HEK293 (cell line): ENCODE measurements around the gene ITGB1.

Source experiments
- CTCF ChIP-seq: fragments of 450-650 bp; formaldehyde crosslinking; IDR thresholded peaks from 2 replicates; pipeline ENCODE4 v1.5.1; 2016; ENCODE audit warnings: missing biosample characterization, missing genetic modification characterization
- MEIS1 ChIP-seq: sonication (generic); formaldehyde crosslinking; IDR thresholded peaks from 2 replicates; pipeline ENCODE4 v1.8.1; 2022; ENCODE audit warnings: missing genetic modification reagents, mild to moderate bottlenecking, borderline replicate concordance
- SP2 ChIP-seq: fragments of 450-650 bp; formaldehyde crosslinking; IDR thresholded peaks from 2 replicates; pipeline ENCODE4 v1.5.1; 2016; ENCODE audit warnings: missing biosample characterization, missing genetic modification characterization
- YY2 ChIP-seq: fragments of 450-650 bp; formaldehyde crosslinking; IDR thresholded peaks from 2 replicates; pipeline ENCODE4 v1.5.1; 2016; ENCODE audit warnings: missing biosample characterization, missing genetic modification characterization
- ZNF416 ChIP-seq: fragments of 450-650 bp; formaldehyde crosslinking; IDR thresholded peaks from 2 replicates; pipeline ENCODE4 v1.5.1; 2016; ENCODE audit warnings: missing biosample characterization, missing genetic modification characterization
- ZNF76 ChIP-seq: fragments of 450-650 bp; formaldehyde crosslinking; IDR thresholded peaks from 2 replicates; pipeline ENCODE4; 2016; ENCODE audit warnings: low read depth, missing biosample characterization, missing genetic modification characterization, borderline replicate concordance
- ZNF776 ChIP-seq: fragments of 450-650 bp; formaldehyde crosslinking; IDR thresholded peaks from 2 replicates; pipeline ENCODE4 v1.5.0; 2017; ENCODE audit warnings: missing biosample characterization, missing genetic modification characterization, borderline replicate concordance

- TF ChIP-seq ZNF416 (tag by site-specific recombination) = no peak
- TF ChIP-seq CTCF = no peak
- no peak for TF ChIP-seq MEIS1 (CRISPR knock-in tag)
- TF ChIP-seq ZNF76 (tag by site-specific recombination) = no peak
- TF ChIP-seq ZNF776 = no peak
- no peak for TF ChIP-seq YY2 (tag by site-specific recombination)
- TF ChIP-seq SP2 (tag by site-specific recombination) = no peak
These were observed 103.6 kb downstream of the ITGB1 start for GRCh38 chr10:32854435-32854834.
